Activated CD8-positive, alpha-beta memory T cell treated with anti-CD3 and anti-CD28 coated beads, Interleukin-2, amount 50 U/mL, for 24 hours (primary cell): ENCODE measurements around the gene ATP13A1.

Experiments
- DNase-seq: peaks from one replicate; pipeline ENCODE4 v3.0.0-alpha.2; 2020; ENCODE audit errors: extremely low read depth

Gene ATP13A1

GRCh38 chr19:19643158-19644053 is 20.1 kb downstream of the ATP13A1 start, which contains the start of gene GMIP:
GMIP (minus strand) TSS chr19:19643657; CDS start chr19:19643529, 128 bp downstream.
- peak; percentile 67 for DNase-seq

GRCh38 chr19:19642506-19643157 is 20.8 kb downstream of the ATP13A1 start:
- DNase-seq = no peak

- DNase-seq = no peak
Measured at GRCh38 chr19:19637523-19638251, 25.8 kb downstream of the ATP13A1 start.

- DNase-seq = no peak
Measured at GRCh38 chr19:19637186-19637522, 26.3 kb downstream of the ATP13A1 start.

GRCh38 chr19:19636573-19637185 is 26.8 kb downstream of the ATP13A1 start:
- DNase-seq = no peak

- no peak for DNase-seq
Measured at GRCh38 chr19:19635313-19635702, 28.2 kb downstream of the ATP13A1 start.

- DNase-seq = no peak
Measured at GRCh38 chr19:19634516-19635312, 28.8 kb downstream of the ATP13A1 start.

GRCh38 chr19:19633711-19634515 is 29.6 kb downstream of the ATP13A1 start:
- no peak for DNase-seq

- no peak for DNase-seq
Measured at GRCh38 chr19:19632661-19633060, 30.8 kb downstream of the ATP13A1 start.

- DNase-seq = no peak
Measured at GRCh38 chr19:19631346-19631745, 32.1 kb downstream of the ATP13A1 start.

- DNase-seq = no peak
Measured at GRCh38 chr19:19630426-19630825, 33.0 kb downstream of the ATP13A1 start.

GRCh38 chr19:19630062-19630414 is 33.4 kb downstream of the ATP13A1 start:
- no peak for DNase-seq

- DNase-seq = no peak
Measured at GRCh38 chr19:19628501-19629134, 34.9 kb downstream of the ATP13A1 start.

- DNase-seq = no peak
Measured at GRCh38 chr19:19627621-19628500, 35.6 kb downstream of the ATP13A1 start, which contains the start of gene LPAR2. LPAR2 (minus strand) TSS chr19:19628220; CDS start chr19:19627275, 945 bp downstream.

GRCh38 chr19:19626516-19627472 is 36.7 kb downstream of the ATP13A1 start:
- DNase-seq = no peak

- no peak for DNase-seq
Measured at GRCh38 chr19:19624032-19624570, 39.4 kb downstream of the ATP13A1 start.

- no peak for DNase-seq
Measured at GRCh38 chr19:19623383-19623782, 40.1 kb downstream of the ATP13A1 start.
